ENCODE measurements around the gene TSPAN17.

The TSPAN17 gene

GRCh38 chr5:176621661-176622079, 25.6 kb upstream of the TSPAN17 start:
- DNase-seq (ENCODE audit: low read depth): no peak

- no peak for DNase-seq (ENCODE audit: low read depth)
Measured at GRCh38 chr5:176624142-176624541, 23.1 kb upstream of the TSPAN17 start.

- no peak for DNase-seq (ENCODE audit: low read depth)
Measured at GRCh38 chr5:176624938-176625337, 22.3 kb upstream of the TSPAN17 start.

GRCh38 chr5:176625512-176625911, 21.8 kb upstream of the TSPAN17 start:
- DNase-seq (ENCODE audit: low read depth): no peak

- no peak for DNase-seq (ENCODE audit: low read depth)
Measured at GRCh38 chr5:176625966-176626875, 21.1 kb upstream of the TSPAN17 start.

- no peak for DNase-seq (ENCODE audit: low read depth)
Measured at GRCh38 chr5:176626876-176627236, 20.4 kb upstream of the TSPAN17 start.

- DNase-seq (ENCODE audit: low read depth): no peak
Measured at GRCh38 chr5:176627582-176627981, 19.7 kb upstream of the TSPAN17 start.

- DNase-seq (ENCODE audit: low read depth): no peak
Measured at GRCh38 chr5:176628406-176629228, 18.7 kb upstream of the TSPAN17 start.

GRCh38 chr5:176629317-176629852, 17.9 kb upstream of the TSPAN17 start:
- no peak for DNase-seq (ENCODE audit: low read depth)

GRCh38 chr5:176629853-176630680, 17.2 kb upstream of the TSPAN17 start, which contains the start of the genes EIF4E1B and SNCB:
Gene EIF4E1B (plus strand): TSS chr5:176630675. CDS start chr5:176642788, 12,113 bp downstream.
Gene SNCB (minus strand): TSS chr5:176630534. CDS start chr5:176629654, 880 bp downstream.
- no peak for DNase-seq (ENCODE audit: low read depth)

- DNase-seq (ENCODE audit: low read depth): no peak
Measured at GRCh38 chr5:176630681-176631222, 16.5 kb upstream of the TSPAN17 start.

- DNase-seq (ENCODE audit: low read depth): no peak
Measured at GRCh38 chr5:176631383-176632200, 15.7 kb upstream of the TSPAN17 start.

GRCh38 chr5:176632745-176633144, 14.5 kb upstream of the TSPAN17 start:
- no peak for DNase-seq (ENCODE audit: low read depth)

GRCh38 chr5:176633598-176633997, 13.7 kb upstream of the TSPAN17 start:
- DNase-seq (ENCODE audit: low read depth): no peak

- DNase-seq (ENCODE audit: low read depth): no peak
Measured at GRCh38 chr5:176636426-176636825, 10.9 kb upstream of the TSPAN17 start.

- no peak for DNase-seq (ENCODE audit: low read depth)
Measured at GRCh38 chr5:176637556-176637955, 9.7 kb upstream of the TSPAN17 start.

GRCh38 chr5:176638437-176638836, 8.8 kb upstream of the TSPAN17 start:
- no peak for DNase-seq (ENCODE audit: low read depth)

- DNase-seq (ENCODE audit: low read depth): no peak
Measured at GRCh38 chr5:176639208-176639607, 8.1 kb upstream of the TSPAN17 start.

GRCh38 chr5:176639981-176640380, 7.3 kb upstream of the TSPAN17 start:
- peak; percentile 46 for DNase-seq (ENCODE audit: low read depth)

- no peak for DNase-seq (ENCODE audit: low read depth)
Measured at GRCh38 chr5:176640616-176641015, 6.7 kb upstream of the TSPAN17 start.

All from GM04504 (cell line).